Measurements from ENCODE around the gene DHRS3. TPM values are rescaled to one million over a fixed set of nuclear protein-coding genes. Genes with fewer than 3 reads are reported as not detected.

Gene DHRS3
- total and polyA plus RNA-seq, 2 donors (not counting 3 experiments of a cell fraction or from before 2014, with no cell fraction given): 54.3 to 75.2 TPM

DNA sequence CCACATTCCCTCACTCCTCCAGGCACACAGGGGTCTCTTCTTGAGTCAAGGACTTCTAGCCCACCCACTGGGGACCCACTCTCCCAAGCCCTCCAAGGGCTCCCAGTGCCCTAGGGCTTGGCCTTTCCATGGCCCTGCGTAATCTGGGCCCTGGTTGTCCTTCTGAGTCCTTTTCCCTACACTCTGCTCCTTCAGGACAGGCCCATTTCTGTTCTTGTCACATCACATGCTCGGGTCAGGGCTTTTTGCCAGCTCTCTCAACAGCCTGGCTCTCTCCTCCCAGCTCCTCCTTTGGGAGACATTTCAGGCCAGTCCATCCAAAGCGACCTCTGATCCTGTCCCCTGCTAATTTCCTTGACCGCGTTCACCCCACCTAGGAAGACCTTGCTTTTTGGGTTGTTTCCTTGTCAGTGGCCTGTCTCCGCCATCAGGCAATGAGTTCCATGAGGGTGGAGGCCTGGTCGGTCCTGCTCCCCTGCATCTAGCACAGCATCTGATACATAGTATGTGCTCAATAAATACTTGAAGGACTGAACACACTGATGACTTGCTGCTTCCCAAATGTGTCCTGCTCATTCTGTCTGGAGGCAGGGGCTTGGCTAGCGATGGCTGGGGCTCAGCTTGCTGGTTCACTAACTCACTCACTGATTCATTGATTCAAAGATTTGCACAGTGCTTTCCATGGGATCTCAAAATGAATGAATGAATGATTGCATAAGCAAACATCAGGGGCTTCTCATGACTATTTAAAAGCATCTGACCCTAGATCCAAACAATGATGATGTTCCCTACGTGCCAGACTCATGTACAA lies 44.8 kb downstream of the DHRS3 start:
- Histone ChIP-seq H3K4me2 (ENCODE audit: insufficient read depth, low read length) (no peak overlapping the region), H3K4me3 (replicated peaks in 1 of 3; ENCODE audit: insufficient read depth in 1 of 3, low read depth in 1 of 3, low read length in 3 of 3) (no peak overlapping the region), H4K20me1 (replicated peaks; ENCODE audit: control insufficient read depth, extremely low read depth, insufficient read depth, low read length) (no peaks in the 10 kb centered on the region), H3K27ac (ENCODE audit: insufficient read depth, low read depth, low read length) (no peak overlapping the region), H3K4me1 (ENCODE audit: control insufficient read depth, extremely low read depth, insufficient read depth, low read length) (peaks cover 4% of the 10 kb centered on the region), H3K9me1 (replicated peaks; ENCODE audit: control insufficient read depth, extremely low read depth, insufficient read depth, low read length) (no peaks in the 10 kb centered on the region), H3K9me3 (replicated peaks; ENCODE audit: control insufficient read depth, insufficient read depth, low read length) (no peaks in the 10 kb centered on the region), H3K79me2 (ENCODE audit: control insufficient read depth, insufficient read depth, low read length) (no peaks in the 10 kb centered on the region), H3K9ac (replicated peaks; ENCODE audit: extremely low read depth, insufficient read depth, low read length) (no peak overlapping the region), H3K27me3 (ENCODE audit: control insufficient read depth in 2 of 2, insufficient read depth in 2 of 2, low read length in 2 of 2) (no peaks in the 10 kb centered on the region), H3K36me3 (ENCODE audit: control insufficient read depth in 2 of 2, extremely low read depth in 1 of 2, insufficient read depth in 2 of 2, low read length in 2 of 2) (peaks cover 0 to 33% of the 10 kb centered on the region in 2 experiments), H2AFZ (ENCODE audit: low read depth, low read length) (no peak overlapping the region)
- DNase-seq (ENCODE audit: low read depth, low spot score) (no peak), FAIRE-seq (no peak)
- no TSS peak for BruUV-seq (replicated peaks)
- TF ChIP-seq POLR2AphosphoS5 (IDR thresholded peaks at IDR 0.05; ENCODE audit: insufficient read depth, low read depth, low read length) (no peak), GATA2 (IDR thresholded peaks at IDR 0.05; ENCODE audit: insufficient read depth, insufficient read length, low read depth, low read length) (peak; percentile 25), POLR2A (IDR thresholded peaks at IDR 0.05; ENCODE audit: low read depth, low read length) (no peak), JUN (IDR thresholded peaks at IDR 0.05; ENCODE audit: borderline replicate concordance, insufficient read depth, insufficient read length, low read depth) (no peak)
- TF ChIP-seq, protein P1, sequence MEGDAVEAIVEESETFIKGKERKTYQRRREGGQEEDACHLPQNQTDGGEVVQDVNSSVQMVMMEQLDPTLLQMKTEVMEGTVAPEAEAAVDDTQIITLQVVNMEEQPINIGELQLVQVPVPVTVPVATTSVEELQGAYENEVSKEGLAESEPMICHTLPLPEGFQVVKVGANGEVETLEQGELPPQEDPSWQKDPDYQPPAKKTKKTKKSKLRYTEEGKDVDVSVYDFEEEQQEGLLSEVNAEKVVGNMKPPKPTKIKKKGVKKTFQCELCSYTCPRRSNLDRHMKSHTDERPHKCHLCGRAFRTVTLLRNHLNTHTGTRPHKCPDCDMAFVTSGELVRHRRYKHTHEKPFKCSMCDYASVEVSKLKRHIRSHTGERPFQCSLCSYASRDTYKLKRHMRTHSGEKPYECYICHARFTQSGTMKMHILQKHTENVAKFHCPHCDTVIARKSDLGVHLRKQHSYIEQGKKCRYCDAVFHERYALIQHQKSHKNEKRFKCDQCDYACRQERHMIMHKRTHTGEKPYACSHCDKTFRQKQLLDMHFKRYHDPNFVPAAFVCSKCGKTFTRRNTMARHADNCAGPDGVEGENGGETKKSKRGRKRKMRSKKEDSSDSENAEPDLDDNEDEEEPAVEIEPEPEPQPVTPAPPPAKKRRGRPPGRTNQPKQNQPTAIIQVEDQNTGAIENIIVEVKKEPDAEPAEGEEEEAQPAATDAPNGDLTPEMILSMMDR (IDR thresholded peaks at IDR 0.05; ENCODE audit: extremely low read depth in 1 of 2, insufficient read depth in 1 of 2, low read depth in 1 of 2, low read length in 2 of 2): no peak
- dilution Hi-C loops (cut with MboI; ENCODE audit: extremely low pct_ligation_motif_present, low sequenced_read_pairs): no loop called here
- ChIA-PET POLR2A (no interaction called here), CTCF (no interaction called here)
- intact Hi-C loops (cut with micrococcal nuclease): no loop called here
